MCF 10A (cell line): ENCODE results near the gene TBRG1. TPM values are rescaled to one million over a fixed set of nuclear protein-coding genes. Genes with fewer than 3 reads are reported as not detected.

ENCODE experiments used
- BruUV-seq: library from RNA; stranded (reverse); fragments of 400-500 nt; replicated peaks from 2 replicates; lab custom pipeline; 2021; lab: Mats Ljungman, UMichigan
- CTCF ChIA-PET: fragments of 300-600 bp; sonication (Branson Sonifier 250); formaldehyde crosslinking; extraction: SDS; loops from one replicate; lab custom pipeline; 2021; ENCODE audit warnings: antibody characterized with exemption, inconsistent platforms; lab: Yijun Ruan, JAX
- POLR2A ChIA-PET: fragments of 300-600, 350-650 bp; sonication (Branson Sonifier 250); formaldehyde crosslinking; extraction: SDS; loops from one replicate; lab custom pipeline; 2020; ENCODE audit warnings: antibody characterized with exemption, inconsistent platforms; lab: Yijun Ruan, JAX
- DNase-seq: peaks from one replicate; pipeline ENCODE4 v3.0.0-alpha.2; 2018; ENCODE audit not compliant: unreplicated experiment
- H3K27ac Mint-ChIP-seq: one replicate; pipeline ENCODE4 v1.8.0; 2022; ENCODE audit warnings: mild to moderate bottlenecking, low read depth, mixed read lengths; ENCODE audit not compliant: unreplicated experiment
- H3K27me3 Mint-ChIP-seq: one replicate; pipeline ENCODE4 v1.8.0; 2022; ENCODE audit warnings: mixed read lengths; ENCODE audit not compliant: insufficient read depth, unreplicated experiment
- H3K36me3 Mint-ChIP-seq: one replicate; pipeline ENCODE4 v1.8.0; 2022; ENCODE audit warnings: mild to moderate bottlenecking, moderate library complexity, mixed read lengths; ENCODE audit not compliant: insufficient read depth, unreplicated experiment
- H3K4me1 Mint-ChIP-seq: one replicate; pipeline ENCODE4 v1.8.0; 2022; ENCODE audit warnings: mixed read lengths; ENCODE audit not compliant: insufficient read depth, unreplicated experiment
- H3K4me3 Mint-ChIP-seq: one replicate; pipeline ENCODE4 v1.8.0; 2022; ENCODE audit warnings: mild to moderate bottlenecking, moderate library complexity, mixed read lengths; ENCODE audit not compliant: unreplicated experiment
- H3K9me3 Mint-ChIP-seq: one replicate; pipeline ENCODE4 v1.8.0; 2022; ENCODE audit warnings: mixed read lengths; ENCODE audit not compliant: unreplicated experiment
- intact Hi-C: fragments of 100-400 bp; cut with micrococcal nuclease; formaldehyde crosslinking; loops from 2 replicates; pipeline ENCODE4 v1.14.1; 2022
- total RNA-seq: library from RNA; stranded (reverse); gene quantifications from 2 replicates; pipeline ENCODE4 v1.2.3, GENCODE V29; 2022
- TF ChIP-seq, protein P1 (sequence below): fragments of 200-600 bp; IDR thresholded peaks from one replicate; pipeline ENCODE4 v1.8.0; 2022; ENCODE audit warnings: antibody characterized with exemption, mild to moderate bottlenecking; ENCODE audit not compliant: unreplicated experiment

The TBRG1 gene
- total RNA-seq, 1 experiment from 2014 or later, result 54.0 TPM

DNA sequence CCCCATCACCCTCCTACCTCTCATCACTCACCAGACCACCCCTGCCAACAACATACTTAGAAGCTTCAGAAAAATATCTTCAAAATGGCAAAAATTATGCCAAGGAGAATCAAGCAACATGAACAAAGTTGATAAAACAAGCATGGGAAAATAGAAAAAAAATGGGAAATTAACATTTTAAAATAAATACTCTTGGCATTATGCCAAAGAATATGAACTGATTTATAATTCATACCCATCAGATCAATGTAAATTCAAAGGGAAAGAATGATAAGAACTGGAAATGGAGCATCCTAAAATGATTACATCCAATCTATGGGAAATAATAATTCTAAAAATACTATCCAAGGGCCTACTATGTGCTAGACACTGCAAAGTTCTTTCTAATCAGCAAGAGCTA lies 38.9 kb downstream of the TBRG1 start:
- no peak for DNase-seq
- no peaks in the 10 kb centered on the region for H3K9me3 Mint-ChIP-seq
- no TSS peak for BruUV-seq
- H3K36me3 Mint-ChIP-seq, result peaks cover 12% of the 10 kb centered on the region
- no peaks in the 10 kb centered on the region for H3K27me3 Mint-ChIP-seq
- ChIA-PET POLR2A (interaction anchor here (0.5 to 1.0 kb wide), 4 partner anchors 11 to 990 kb away, joined by 3 to 4 read pairs (median 4); no protein-coding TSS in a partner anchor), CTCF (interaction anchor here (0.6 to 1.8 kb wide), 7 partner anchors 7 to 198 kb away, joined by 3 to 10 read pairs (median 5); no protein-coding TSS in a partner anchor)
- no peak overlapping the region for H3K4me3 Mint-ChIP-seq
- H3K27ac Mint-ChIP-seq, result no peak overlapping the region
- H3K4me1 Mint-ChIP-seq, result no peaks in the 10 kb centered on the region
- TF ChIP-seq, protein P1, sequence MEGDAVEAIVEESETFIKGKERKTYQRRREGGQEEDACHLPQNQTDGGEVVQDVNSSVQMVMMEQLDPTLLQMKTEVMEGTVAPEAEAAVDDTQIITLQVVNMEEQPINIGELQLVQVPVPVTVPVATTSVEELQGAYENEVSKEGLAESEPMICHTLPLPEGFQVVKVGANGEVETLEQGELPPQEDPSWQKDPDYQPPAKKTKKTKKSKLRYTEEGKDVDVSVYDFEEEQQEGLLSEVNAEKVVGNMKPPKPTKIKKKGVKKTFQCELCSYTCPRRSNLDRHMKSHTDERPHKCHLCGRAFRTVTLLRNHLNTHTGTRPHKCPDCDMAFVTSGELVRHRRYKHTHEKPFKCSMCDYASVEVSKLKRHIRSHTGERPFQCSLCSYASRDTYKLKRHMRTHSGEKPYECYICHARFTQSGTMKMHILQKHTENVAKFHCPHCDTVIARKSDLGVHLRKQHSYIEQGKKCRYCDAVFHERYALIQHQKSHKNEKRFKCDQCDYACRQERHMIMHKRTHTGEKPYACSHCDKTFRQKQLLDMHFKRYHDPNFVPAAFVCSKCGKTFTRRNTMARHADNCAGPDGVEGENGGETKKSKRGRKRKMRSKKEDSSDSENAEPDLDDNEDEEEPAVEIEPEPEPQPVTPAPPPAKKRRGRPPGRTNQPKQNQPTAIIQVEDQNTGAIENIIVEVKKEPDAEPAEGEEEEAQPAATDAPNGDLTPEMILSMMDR, result no peak
- intact Hi-C loops, result no loop called here

DNA sequence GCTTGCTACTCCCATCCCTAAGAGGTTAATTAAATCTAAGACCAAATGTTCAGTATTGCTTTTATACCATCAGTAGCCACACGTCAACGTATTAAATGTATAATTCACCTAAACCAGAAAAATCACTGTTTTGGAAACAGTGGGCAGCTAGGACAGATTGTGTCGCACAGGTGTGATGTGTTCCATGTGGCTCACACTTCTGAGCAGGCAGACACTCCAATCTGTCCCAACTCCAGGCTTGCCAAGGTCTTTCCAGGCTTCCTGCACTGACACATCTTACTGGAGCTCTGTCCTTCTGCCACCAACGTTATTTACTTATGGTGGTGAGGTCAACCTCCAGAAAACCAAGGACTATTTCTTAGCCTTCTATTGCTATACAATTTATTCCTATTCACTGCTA lies 39.4 kb downstream of the TBRG1 start:
- TF ChIP-seq, protein P1, result no peak
- Mint-ChIP-seq H3K36me3 (peaks cover 12% of the 10 kb centered on the region), H3K4me1 (no peaks in the 10 kb centered on the region), H3K4me3 (no peak overlapping the region), H3K27ac (no peak overlapping the region), H3K9me3 (no peaks in the 10 kb centered on the region), H3K27me3 (no peaks in the 10 kb centered on the region)
- intact Hi-C loops, result no loop called here
- no peak for DNase-seq
- BruUV-seq, result no TSS peak
- ChIA-PET POLR2A (interaction anchor here (0.6 to 1.0 kb wide), 3 partner anchors 12 to 132 kb away, joined by 3 to 4 read pairs (median 3); no protein-coding TSS in a partner anchor), CTCF (interaction anchor here (1.1 to 2.3 kb wide), 6 partner anchors 17 to 176 kb away, joined by 3 to 8 read pairs (median 6); no protein-coding TSS in a partner anchor)

DNA sequence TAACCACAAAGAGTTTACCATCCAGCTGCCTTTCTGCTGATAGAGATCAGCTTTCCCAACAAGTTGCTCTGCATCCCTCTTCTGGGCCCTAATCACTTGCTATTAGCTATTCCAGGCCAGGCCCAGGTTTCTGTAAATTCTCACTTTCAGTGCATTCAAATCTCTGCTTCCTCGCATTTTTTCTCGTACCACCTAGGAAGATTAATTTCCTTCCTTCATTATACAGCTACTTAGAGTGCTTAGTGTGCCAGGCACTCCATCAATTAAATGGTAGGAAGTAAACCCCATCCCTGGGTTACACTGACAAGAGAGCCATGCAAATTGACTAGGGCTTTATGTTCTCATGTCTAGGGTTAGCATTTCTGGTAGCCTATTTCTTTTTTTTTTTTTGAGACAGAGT lies 41.2 kb downstream of the TBRG1 start:
- no TSS peak for BruUV-seq
- Mint-ChIP-seq H3K27ac (no peak overlapping the region), H3K9me3 (no peaks in the 10 kb centered on the region), H3K4me3 (no peak overlapping the region), H3K36me3 (peaks cover 12% of the 10 kb centered on the region), H3K27me3 (no peaks in the 10 kb centered on the region), H3K4me1 (no peaks in the 10 kb centered on the region)
- TF ChIP-seq, protein P1, result no peak
- ChIA-PET CTCF (interaction anchor here (0.5 to 2.7 kb wide), 13 partner anchors 9 to 238 kb away, joined by 3 to 14 read pairs (median 5); partner anchors contain the start of genes SIAE and SPA17), POLR2A (interaction anchor here (1.9 kb wide), 1 partner anchor 135 kb away, joined by 4 read pairs; no protein-coding TSS in a partner anchor)
- intact Hi-C loops, result no loop called here
- no peak for DNase-seq

DNA sequence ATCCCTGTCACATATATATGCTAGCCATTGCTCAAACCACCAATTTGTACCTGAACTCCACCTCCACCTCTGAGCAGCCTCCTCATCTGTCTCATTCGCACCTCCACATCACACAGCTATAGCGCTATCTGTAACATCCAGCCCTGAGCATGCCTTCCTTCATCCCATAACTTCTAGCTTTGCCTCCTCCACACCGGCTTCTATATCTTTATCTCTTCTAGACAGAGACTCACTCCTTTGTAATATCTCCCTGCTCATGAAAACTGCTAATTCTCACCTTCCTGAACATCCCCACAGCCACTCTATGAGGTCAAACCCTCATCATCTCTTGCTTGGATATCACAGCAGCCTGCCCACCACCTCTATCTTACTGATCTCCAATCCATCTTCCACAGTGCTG lies 44.9 kb downstream of the TBRG1 start:
- H3K27me3 Mint-ChIP-seq, result no peaks in the 10 kb centered on the region
- peaks cover 5% of the 10 kb centered on the region for H3K4me1 Mint-ChIP-seq
- BruUV-seq, result no TSS peak
- no peak overlapping the region for H3K4me3 Mint-ChIP-seq
- peaks cover 12% of the 10 kb centered on the region for H3K36me3 Mint-ChIP-seq
- H3K9me3 Mint-ChIP-seq, result no peaks in the 10 kb centered on the region
- TF ChIP-seq, protein P1, result no peak
- intact Hi-C loops, result no loop called here
- no peak overlapping the region for H3K27ac Mint-ChIP-seq
- ChIA-PET POLR2A (interaction anchor here (0.6 kb wide), 1 partner anchor 28 kb away, joined by 3 read pairs; no protein-coding TSS in a partner anchor), CTCF (interaction anchor here (0.5 to 2.0 kb wide), 4 partner anchors 96 to 170 kb away, joined by 3 to 14 read pairs (median 6); no protein-coding TSS in a partner anchor)
- no peak for DNase-seq
